ENCODE data around the gene MED22.
A peak's percentile ranks its signal among the peaks of the same experiment; 100 is the strongest.
"Not testable (repeated sequence)": the region's sequence is repeated elsewhere in the genome, so short reads cannot be mapped to it uniquely, and the experiment has no call there.

MED22 gene

GRCh38 chr9:133347985-133348717 is at the start of gene MED22, which contains the start of gene RPL7A:
MED22 (minus strand) TSS chr9:133348131; CDS start chr9:133346662, 1,469 bp downstream.
RPL7A (plus strand) TSS chr9:133348218; CDS start chr9:133348244, 26 bp downstream.
- peak; percentile 90 to 91 for DNase-seq

- DNase-seq: no peak
Observed at GRCh38 chr9:133397370-133397769, 49.4 kb upstream of the MED22 start.

- no peak for DNase-seq
Observed at GRCh38 chr9:133396952-133397351, 49.0 kb upstream of the MED22 start.

- no peak for DNase-seq
Observed at GRCh38 chr9:133394687-133395271, 46.8 kb upstream of the MED22 start.

GRCh38 chr9:133393399-133393798 is 45.5 kb upstream of the MED22 start:
- no peak for DNase-seq

- DNase-seq: not testable (repeated sequence)
Observed at GRCh38 chr9:133392308-133392707, 44.4 kb upstream of the MED22 start.

- not testable (repeated sequence) for DNase-seq
Observed at GRCh38 chr9:133391449-133391848, 43.5 kb upstream of the MED22 start.

- DNase-seq: no peak
Observed at GRCh38 chr9:133390713-133391112, 42.8 kb upstream of the MED22 start.

- no peak for DNase-seq
Observed at GRCh38 chr9:133389562-133389961, 41.6 kb upstream of the MED22 start.

- DNase-seq: no peak
Observed at GRCh38 chr9:133389025-133389557, 41.2 kb upstream of the MED22 start.

- DNase-seq: no peak
Observed at GRCh38 chr9:133387680-133388079, 39.7 kb upstream of the MED22 start.

GRCh38 chr9:133386338-133386737 is 38.4 kb upstream of the MED22 start:
- DNase-seq: no peak

GRCh38 chr9:133385452-133385851 is 37.5 kb upstream of the MED22 start:
- no peak for DNase-seq

- no peak for DNase-seq
Observed at GRCh38 chr9:133384736-133385321, 36.9 kb upstream of the MED22 start.

- DNase-seq: no peak
Observed at GRCh38 chr9:133383438-133383837, 35.5 kb upstream of the MED22 start.

GRCh38 chr9:133382507-133383141 is 34.7 kb upstream of the MED22 start:
- no peak for DNase-seq

GRCh38 chr9:133380734-133381133 is 32.8 kb upstream of the MED22 start:
- DNase-seq: no peak

GRCh38 chr9:133379153-133380086 is 31.5 kb upstream of the MED22 start:
- no peak for DNase-seq

GRCh38 chr9:133378408-133378962 is 30.6 kb upstream of the MED22 start:
- no peak for DNase-seq

- DNase-seq: no peak
Observed at GRCh38 chr9:133377721-133378216, 29.8 kb upstream of the MED22 start.

GRCh38 chr9:133377280-133377679 is 29.3 kb upstream of the MED22 start:
- DNase-seq: not testable (repeated sequence)
